ENCODE measurements around the gene CRP. TPM values are rescaled to one million over a fixed set of nuclear protein-coding genes. Genes with fewer than 3 reads are reported as not detected.

Gene CRP
- total and polyA plus RNA-seq, 2 experiments from 2014 or later: not detected

- no peak overlapping the region for H2AFZ ChIP-seq
- no peak overlapping the region for H3K4me2 ChIP-seq
- no peak for DNase-seq (ENCODE audit: low spot score)
- H3K4me3 ChIP-seq: no peak overlapping the region
- no peak overlapping the region for H3K27ac ChIP-seq
- WGBS (ENCODE audit: low lambda C conversion rate, missing lambda C conversion rate): 69% methylated on average over 6 of the region's 6 CpGs
- no peaks in the 10 kb centered on the region for H3K4me1 ChIP-seq (ENCODE audit: insufficient read depth)
- no peaks in the 10 kb centered on the region for H3K79me2 ChIP-seq
- peaks cover 3% of the 10 kb centered on the region for H3K9me3 ChIP-seq (ENCODE audit: low read depth)
- H4K20me1 ChIP-seq (ENCODE audit: insufficient read depth, poor library complexity, severe bottlenecking): no peaks in the 10 kb centered on the region
- no peaks in the 10 kb centered on the region for H3K27me3 ChIP-seq
- no peak for TF ChIP-seq EZH2 (IDR thresholded peaks at IDR 0.05; ENCODE audit: borderline replicate concordance)
- no peak for TF ChIP-seq CTCF (IDR thresholded peaks at IDR 0.05; ENCODE audit: poor library complexity)
- no peak for TF ChIP-seq EZH2phosphoT487 (IDR thresholded peaks at IDR 0.05; ENCODE audit: low read depth, severe bottlenecking, unreplicated experiment)
- H3K36me3 ChIP-seq (replicated peaks; ENCODE audit: insufficient read depth, low read depth): no peaks in the 10 kb centered on the region
- H3K9me2 ChIP-seq (replicated peaks; ENCODE audit: insufficient read depth): no peaks in the 10 kb centered on the region
These were observed 6.7 kb downstream of the CRP start for GRCh38 chr1:159707472-159708260.

GRCh38 chr1:159705904-159706256 is 8.5 kb downstream of the CRP start:
- DNase-seq (ENCODE audit: low spot score): no peak
- no peak overlapping the region for H3K4me2 ChIP-seq
- no peaks in the 10 kb centered on the region for H4K20me1 ChIP-seq (ENCODE audit: insufficient read depth, poor library complexity, severe bottlenecking)
- no peaks in the 10 kb centered on the region for H3K9me2 ChIP-seq (replicated peaks; ENCODE audit: insufficient read depth)
- H2AFZ ChIP-seq: no peak overlapping the region
- H3K27ac ChIP-seq: no peak overlapping the region
- no peaks in the 10 kb centered on the region for H3K4me1 ChIP-seq (ENCODE audit: insufficient read depth)
- no peak for TF ChIP-seq EZH2phosphoT487 (IDR thresholded peaks at IDR 0.05; ENCODE audit: low read depth, severe bottlenecking, unreplicated experiment)
- TF ChIP-seq CTCF (IDR thresholded peaks at IDR 0.05; ENCODE audit: poor library complexity): no peak
- TF ChIP-seq EZH2 (IDR thresholded peaks at IDR 0.05; ENCODE audit: borderline replicate concordance): no peak
- no peaks in the 10 kb centered on the region for H3K36me3 ChIP-seq (replicated peaks; ENCODE audit: insufficient read depth, low read depth)
- H3K9me3 ChIP-seq (ENCODE audit: low read depth): peaks cover 3% of the 10 kb centered on the region
- H3K79me2 ChIP-seq: no peaks in the 10 kb centered on the region
- H3K27me3 ChIP-seq: no peaks in the 10 kb centered on the region
- 28% methylated on average over 3 of the region's 3 CpGs for WGBS (ENCODE audit: low lambda C conversion rate, missing lambda C conversion rate)
- H3K4me3 ChIP-seq: no peak overlapping the region

- DNase-seq (ENCODE audit: low spot score): no peak
- no peaks in the 10 kb centered on the region for H4K20me1 ChIP-seq (ENCODE audit: insufficient read depth, poor library complexity, severe bottlenecking)
- H3K36me3 ChIP-seq (replicated peaks; ENCODE audit: insufficient read depth, low read depth): no peaks in the 10 kb centered on the region
- TF ChIP-seq EZH2phosphoT487 (IDR thresholded peaks at IDR 0.05; ENCODE audit: low read depth, severe bottlenecking, unreplicated experiment): no peak
- no peak for TF ChIP-seq EZH2 (IDR thresholded peaks at IDR 0.05; ENCODE audit: borderline replicate concordance)
- no peak for TF ChIP-seq CTCF (IDR thresholded peaks at IDR 0.05; ENCODE audit: poor library complexity)
- no peaks in the 10 kb centered on the region for H3K27me3 ChIP-seq
- no peak overlapping the region for H3K27ac ChIP-seq
- no peak overlapping the region for H3K4me2 ChIP-seq
- 64% methylated on average over 7 of the region's 7 CpGs for WGBS (ENCODE audit: low lambda C conversion rate, missing lambda C conversion rate)
- no peaks in the 10 kb centered on the region for H3K9me2 ChIP-seq (replicated peaks; ENCODE audit: insufficient read depth)
- no peaks in the 10 kb centered on the region for H3K79me2 ChIP-seq
- no peak overlapping the region for H2AFZ ChIP-seq
- H3K4me3 ChIP-seq: no peak overlapping the region
- peaks cover 3% of the 10 kb centered on the region for H3K9me3 ChIP-seq (ENCODE audit: low read depth)
- no peaks in the 10 kb centered on the region for H3K4me1 ChIP-seq (ENCODE audit: insufficient read depth)
These were observed 9.0 kb downstream of the CRP start for GRCh38 chr1:159705251-159705903.

Measured in hepatocyte (in vitro differentiated cells).